ENCODE results near the gene TMEM169. TPM values are rescaled to one million over a fixed set of nuclear protein-coding genes. Genes with fewer than 3 reads are reported as not detected.

The TMEM169 gene, protein sequence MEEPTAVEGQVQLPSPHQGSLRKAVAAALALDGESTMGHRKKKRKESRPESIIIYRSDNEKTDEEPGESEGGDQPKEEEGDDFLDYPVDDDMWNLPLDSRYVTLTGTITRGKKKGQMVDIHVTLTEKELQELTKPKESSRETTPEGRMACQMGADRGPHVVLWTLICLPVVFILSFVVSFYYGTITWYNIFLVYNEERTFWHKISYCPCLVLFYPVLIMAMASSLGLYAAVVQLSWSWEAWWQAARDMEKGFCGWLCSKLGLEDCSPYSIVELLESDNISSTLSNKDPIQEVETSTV
- 0.45 TPM for total RNA-seq
- long read RNA-seq, partial matches to known transcripts = 0 of 2 reads
- long read RNA-seq, other reads (novel, unspliced or antisense) = 1 of 2 reads

DNA sequence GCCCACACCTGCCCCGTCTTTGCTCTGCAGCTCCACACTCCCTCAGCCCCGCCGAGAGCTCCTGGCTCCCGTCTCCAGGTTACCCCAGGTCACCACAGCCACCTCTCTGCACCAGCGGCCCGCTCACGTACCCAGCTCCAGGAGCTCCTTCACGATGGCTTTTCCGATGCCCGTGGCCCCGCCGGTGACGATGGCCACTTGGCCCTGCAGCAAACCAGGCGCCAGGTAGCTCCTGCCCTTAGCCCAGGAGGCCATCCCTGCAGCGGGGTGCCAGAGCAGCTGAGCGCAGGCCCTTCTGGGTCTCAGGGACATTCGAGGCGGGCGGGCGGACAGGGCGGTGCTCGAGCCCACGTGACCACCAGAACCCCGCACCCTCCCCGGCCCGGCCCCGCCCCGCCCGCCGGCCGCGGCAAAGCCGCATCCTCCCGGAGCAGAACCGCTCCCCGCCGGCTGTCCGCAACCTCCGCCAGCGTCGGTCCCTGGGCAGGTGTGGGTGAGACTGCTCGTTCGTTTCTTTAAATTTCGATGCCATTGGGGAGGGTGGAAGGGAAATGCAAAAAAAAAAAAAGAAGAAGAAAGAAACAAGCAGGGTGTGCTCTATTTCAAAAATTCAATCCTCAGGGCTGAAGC, at the start of gene TMEM169, which contains the start of gene PECR:
Gene TMEM169 (plus strand): TSS at position 433 of the 630 bp plus-strand sequence. CDS start 14,045 bp downstream, outside the sequence.
Gene PECR (minus strand): TSS at position 323 of the 630 bp plus-strand sequence. CDS start 68 bp downstream, at position 255.
- peak; percentile 95 for DNase-seq (ENCODE audit: low spot score)

DNA sequence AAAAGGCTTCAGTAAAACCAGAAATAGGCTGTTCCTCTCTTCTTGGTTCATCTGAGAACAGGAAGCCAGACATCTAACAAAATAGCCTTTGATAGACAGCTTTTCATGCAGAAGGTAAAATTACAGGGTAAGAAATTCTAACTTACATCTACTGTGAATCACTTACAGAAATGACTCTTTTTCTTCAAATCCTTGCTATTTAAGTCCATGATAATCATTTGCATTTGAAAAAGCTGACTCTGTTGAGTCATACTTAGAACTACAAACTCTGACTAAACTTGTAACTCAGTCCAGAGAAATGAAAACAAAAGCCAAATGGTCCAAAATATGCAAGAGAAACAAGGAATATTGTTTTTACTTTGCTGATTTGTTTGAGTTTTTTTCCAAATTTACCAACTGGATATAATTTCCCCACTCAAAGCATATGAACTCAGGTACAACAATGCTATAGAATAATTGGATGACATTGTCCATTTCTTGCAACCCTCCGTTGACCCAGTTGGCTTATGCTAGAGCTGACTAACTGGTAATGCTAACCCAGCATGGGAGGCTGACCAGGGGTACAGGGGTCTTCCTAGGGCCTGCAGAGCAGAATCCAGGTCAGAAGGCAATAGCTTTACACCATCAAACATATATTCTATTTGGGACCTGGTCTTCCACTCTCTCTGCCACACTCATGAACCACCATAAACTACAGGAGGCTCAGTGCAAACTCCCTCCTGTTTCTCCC, 49.6 kb upstream of the TMEM169 start:
- DNase-seq (ENCODE audit: low spot score) = no peak

DNA sequence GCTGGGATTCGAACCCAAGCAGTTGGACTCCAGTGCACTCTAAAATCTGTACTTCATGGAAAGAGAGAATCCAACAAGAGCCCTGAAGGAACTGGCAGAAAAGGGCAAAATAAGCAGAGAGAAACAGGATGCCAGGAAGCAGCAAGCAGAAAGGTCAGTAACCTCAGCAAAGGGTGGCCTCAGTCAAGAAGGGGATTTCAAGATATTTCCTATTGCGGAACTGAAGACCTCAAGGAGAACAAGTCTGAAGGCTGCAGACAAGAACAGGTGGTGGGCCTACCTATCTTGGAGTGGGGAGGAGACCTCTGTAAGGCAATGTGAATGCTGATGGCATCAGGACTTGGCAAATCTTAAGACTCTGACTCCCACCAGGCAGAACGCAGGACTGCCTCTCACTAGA, 48.3 kb upstream of the TMEM169 start:
- no peak for DNase-seq (ENCODE audit: low spot score)

DNA sequence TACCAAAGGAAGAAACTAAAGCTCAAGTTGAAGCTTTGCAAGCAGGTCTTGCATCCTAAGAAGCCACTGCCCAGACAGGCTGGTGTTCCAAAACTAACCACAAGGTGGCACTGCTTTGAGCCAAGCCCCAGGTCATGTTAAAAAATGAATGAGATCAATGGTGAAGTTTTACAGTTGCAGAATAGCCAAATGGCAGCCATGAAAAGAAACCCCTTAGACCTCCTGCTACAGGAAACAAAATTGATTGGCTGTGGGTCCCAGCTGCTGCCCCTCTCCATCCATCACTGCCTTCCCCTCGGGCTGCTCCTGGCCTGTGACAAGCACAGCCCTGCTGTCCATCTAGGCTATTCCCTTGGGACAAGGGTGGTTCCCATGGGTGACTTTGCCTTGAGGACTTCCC, 47.7 kb upstream of the TMEM169 start:
- DNase-seq (ENCODE audit: low spot score) = no peak

DNA sequence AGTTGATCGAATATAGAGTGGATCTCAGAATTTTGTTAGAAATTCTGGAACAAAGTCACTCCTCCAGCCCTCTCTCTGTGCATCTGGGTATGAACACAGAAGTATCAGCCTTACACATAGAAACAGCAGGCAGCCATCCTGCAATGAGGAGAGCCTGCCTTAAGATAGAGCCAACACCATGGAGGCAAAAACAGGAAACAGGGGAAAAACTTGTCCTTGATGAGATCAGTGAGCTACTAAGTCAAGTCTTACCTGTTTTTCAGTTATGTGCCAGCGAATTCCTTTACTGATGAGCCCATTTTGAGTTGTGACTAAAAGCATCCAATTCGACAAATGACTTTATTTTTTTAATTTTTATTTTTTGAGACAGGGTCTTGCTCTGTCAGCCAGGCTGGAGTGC, 41.8 kb upstream of the TMEM169 start:
- DNase-seq (ENCODE audit: low spot score) = no peak

DNA sequence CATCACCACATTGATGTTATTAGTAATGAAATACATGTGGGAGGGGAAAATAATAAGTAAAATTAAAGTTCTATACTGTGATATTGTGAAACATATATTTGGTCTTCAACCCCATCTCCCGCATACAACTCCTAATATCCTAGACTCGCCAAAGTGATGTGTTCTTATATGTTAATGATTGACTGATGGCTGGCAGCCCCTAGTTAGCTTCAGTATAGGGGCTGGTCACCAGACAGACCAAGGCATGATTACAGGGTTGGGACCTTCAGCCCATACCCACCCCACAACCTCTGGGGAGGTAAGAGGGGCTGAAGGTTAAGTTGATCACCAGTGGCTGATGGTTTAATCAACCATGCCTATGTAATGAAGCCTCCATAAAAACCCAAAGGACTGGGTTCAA, 40.3 kb upstream of the TMEM169 start:
- DNase-seq (ENCODE audit: low spot score) = no peak

DNA sequence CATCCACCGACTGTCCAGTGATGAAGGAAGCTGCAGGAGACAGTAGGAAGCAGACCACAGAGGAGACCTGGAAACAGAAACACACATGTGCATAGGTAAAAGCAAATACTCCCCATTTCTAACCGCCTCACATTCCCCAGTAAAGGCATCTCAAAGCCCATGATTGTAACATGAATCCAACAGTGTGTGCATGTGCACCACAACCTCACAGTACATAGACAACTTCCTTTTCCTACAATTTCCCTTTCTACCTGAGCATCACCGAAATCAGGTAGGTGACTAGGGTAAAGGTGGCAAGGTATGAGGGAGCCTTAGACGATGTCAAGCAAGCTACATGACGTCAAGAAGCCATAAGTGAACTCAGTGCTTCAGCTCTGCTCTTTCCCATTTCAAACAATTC, 37.8 kb upstream of the TMEM169 start:
- DNase-seq (ENCODE audit: low spot score) = no peak

DNA sequence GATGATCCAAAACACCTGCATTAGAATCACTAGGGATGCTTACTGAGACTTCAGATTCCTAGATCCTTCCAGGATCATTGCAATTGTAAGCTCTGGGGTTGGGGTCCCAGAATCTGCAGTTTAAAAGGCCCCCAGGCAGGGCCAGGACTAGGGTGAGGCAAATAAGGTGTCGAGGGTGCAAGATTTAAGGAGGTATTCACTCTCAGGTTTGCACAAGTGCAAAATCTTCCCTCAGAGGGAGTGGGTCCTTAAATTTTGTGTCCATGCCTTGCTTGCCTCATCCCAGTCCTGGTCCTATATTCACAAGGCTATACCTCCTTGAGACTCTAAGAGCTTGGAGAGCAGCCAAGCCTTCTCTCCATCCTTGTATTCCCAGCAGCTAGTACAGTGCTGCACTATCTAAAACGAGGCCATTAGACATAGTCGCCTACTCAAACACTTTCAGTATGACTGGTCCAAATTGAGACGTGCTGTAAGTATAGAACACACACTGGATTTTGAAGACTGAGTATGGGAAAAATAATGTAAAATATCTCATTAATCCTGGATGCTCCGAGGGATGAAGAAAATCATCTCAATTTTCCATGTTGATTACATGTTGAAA, 36.7 kb upstream of the TMEM169 start:
- no peak for DNase-seq (ENCODE audit: low spot score)

DNA sequence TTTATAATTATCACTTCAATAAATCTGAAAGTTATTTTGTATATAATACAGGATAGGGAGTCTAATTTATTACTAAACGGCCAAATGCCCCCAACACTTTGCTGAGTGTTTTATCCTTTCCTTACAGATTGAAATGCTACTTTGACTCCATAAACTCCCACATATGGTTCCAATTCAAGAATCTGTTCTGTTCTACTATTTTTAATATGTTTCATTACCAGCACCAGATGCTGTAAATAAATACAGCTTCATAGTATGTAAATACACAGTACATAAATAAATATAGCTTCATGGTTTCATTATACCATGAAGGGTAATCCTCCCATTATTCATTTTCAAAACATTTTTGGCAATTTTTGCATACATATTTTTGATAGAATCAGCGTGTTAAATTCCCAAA, 34.3 kb upstream of the TMEM169 start:
- DNase-seq (ENCODE audit: low spot score) = no peak

DNA sequence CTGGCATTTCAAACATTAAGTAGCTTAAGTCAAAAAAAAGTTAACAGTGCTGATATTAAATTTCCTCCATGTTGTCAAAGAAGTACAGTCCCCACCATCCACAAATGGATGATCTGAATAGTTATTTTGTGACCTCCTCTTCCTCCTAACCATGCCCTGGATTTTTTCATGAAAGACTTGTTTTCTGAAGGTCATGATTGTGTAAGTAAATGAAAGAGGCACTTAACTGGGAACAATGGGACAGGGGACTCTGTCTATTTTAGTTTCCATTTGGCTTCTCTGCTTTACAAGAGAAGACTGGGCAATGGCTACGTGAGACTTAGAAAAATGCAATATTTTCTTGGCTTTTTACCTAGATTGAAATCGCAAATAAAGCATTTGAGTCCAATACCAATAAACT, 32.3 kb upstream of the TMEM169 start:
- no peak for DNase-seq (ENCODE audit: low spot score)

DNA sequence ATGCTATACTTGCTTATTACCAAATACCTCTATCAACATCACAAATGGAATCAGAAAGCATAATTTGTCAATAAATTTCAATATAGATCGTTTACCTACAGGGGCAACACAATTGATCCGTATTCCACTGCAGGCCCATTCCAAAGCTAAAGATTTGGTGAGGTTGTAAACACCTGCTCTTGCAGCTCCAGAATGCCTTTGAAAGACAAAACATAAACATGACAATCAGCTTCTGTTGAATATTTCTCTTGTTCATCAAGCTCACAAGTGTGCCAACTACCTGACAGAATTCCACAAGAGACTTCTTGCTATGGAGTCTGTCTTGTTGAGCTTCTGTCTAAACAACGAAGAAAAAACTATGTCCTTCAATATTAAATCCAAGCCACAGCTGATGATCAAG, 30.4 kb upstream of the TMEM169 start:
- no peak for DNase-seq (ENCODE audit: low spot score)

DNA sequence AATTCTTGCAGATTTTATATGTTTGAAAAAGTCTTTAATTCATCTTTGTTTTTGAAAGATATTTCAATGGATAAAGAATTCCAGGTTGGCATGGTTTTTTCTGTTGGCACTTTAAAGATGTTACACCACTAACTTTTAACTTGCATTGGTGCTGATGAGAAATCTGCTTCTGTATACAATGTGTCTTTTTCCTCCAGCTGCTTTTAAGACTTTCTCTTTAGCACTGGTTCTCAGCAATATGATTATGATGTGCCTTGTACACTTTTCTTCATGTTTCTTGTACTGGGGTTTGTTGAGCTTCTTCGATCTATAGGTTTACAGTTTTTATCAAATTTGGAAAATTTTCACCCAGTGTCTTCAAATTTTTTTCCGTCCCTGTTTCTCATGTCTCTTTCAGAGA, 29.3 kb upstream of the TMEM169 start:
- no peak for DNase-seq (ENCODE audit: low spot score)

DNA sequence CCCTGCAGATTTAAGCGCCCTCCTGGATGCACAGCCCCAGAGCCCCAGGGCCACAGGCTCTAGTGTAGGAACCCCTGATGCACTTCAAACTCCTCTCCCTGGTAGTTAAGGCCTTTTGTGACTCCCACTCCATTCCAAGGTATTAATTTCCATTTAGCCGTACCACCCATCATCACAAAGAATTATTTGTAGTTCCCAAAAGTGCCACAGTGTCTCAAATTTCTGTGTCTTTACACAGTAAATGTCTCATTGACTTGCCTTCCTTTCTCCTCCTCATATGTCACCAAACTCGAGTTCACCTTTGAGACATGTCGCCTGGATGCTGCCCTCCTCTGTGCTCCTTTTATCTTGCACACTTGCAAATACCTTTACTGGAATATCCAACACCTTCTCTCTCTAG, 26.0 kb upstream of the TMEM169 start:
- no peak for DNase-seq (ENCODE audit: low spot score)

DNA sequence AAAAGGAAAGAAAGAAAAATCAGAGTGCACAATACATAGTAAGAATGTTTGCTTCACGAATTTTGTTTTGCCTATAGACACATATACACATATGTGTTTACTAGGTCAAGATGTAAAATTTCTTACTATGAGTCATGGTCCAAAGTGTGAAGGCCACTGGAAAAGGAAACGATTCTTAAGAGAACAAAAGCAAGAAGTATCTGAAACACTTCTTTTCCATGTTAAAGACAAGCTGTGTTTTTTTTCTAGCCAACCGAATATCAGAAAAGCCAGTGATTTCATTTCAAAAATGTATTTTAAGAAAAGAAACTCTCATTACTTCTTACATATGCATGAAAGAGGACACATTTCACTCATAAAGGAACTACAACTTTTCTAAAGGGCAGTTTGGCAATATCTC, 25.0 kb upstream of the TMEM169 start:
- no peak for DNase-seq (ENCODE audit: low spot score)

DNA sequence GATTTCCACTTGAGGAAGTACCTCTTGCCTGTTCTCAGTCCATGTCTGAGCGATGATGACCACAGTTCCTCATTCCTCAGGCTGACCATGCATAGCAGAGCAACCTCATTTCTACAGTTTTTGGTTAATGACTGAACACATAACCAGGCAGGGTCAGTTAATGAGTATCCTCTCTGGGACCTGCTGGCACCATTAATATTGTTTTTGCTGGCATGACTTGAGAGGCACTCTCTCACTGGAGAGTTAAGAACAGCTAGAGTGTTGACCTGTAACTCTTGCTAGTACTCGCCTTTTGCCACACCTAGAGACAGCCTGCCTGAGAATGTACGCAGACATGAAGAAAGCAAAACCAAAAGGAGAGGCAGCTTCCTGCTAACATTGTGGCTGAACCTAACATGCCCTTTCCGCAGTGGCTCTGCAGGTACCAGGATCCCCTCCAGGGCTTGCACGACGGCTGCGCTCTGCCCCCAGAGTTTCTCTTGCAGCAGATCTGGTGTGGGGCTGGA, 24.0 kb upstream of the TMEM169 start:
- DNase-seq (ENCODE audit: low spot score) = no peak

DNA sequence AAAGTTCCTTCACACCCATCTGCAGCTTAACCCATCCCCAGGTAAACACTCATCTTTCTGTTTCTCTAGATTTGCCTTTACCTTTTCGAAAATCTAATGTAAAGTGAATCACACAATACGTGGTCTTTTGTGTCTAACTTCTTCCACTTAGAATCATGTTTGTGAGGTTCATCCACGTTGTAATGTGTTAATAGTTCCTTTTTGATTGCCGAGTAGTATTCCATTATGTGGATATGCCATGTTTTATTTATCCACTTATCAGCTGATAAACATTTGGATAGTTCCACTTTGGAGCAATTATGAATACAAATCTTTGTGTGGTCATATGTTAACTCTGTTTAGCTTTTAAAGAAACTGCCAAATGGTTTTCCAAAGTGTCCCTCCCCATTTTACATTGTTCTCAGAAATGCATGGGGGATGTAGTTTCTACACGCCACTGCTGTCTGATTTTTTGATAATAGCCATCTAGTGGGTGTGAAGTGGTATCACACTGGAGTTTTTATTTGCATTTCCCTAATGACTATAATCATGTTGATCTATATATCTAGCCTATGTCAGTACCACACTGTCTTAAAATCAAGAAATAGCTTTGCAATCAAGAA, 22.4 kb upstream of the TMEM169 start:
- no peak for DNase-seq (ENCODE audit: low spot score)

DNA sequence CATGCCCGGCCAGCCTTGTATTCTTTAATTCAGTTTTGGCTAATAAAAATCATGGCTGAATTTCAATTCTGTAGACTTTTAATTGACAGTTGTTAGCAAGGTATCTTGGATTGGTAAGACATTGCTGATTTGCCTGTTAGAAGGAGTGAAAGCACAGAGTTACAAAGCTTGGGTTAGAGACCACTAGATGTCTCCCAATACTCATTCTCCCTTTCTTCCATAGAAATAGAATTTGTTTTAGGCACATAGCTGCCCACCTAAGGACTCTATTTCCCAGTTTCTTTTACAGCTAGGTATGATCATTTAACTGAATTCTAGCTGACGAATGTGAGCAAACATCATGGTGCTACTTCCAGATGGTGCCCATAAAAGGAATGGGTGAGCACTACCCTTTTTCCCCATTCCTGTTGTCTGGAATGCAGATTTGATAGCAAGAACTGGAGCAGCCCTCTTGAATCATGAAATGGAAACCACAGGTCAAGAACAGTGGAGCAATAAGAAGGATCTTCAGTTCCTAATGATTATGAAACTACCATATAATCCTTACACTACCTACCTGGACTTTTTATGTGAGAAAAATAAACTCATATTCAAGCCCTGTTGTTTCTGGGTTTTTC, 17.6 kb upstream of the TMEM169 start:
- DNase-seq (ENCODE audit: low spot score) = no peak

DNA sequence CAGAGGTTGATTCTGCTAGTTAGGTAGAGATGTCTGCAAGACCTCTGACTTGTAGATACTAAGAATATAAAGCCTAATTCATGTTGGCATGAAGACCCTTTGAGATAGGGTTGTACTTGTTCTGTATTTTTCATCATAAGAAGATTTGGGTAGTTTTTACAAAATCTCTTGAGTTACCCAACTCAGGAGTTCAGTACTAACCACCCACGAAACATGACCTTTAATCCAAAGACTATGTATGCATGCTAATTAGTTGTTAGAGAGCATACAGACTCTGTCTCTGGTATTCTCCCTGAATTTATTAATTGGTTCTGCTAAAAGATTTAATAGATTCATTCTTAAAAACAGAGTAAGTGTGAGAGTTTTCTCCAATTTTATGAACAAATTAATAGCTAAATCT, 17.1 kb upstream of the TMEM169 start:
- DNase-seq (ENCODE audit: low spot score) = no peak

DNA sequence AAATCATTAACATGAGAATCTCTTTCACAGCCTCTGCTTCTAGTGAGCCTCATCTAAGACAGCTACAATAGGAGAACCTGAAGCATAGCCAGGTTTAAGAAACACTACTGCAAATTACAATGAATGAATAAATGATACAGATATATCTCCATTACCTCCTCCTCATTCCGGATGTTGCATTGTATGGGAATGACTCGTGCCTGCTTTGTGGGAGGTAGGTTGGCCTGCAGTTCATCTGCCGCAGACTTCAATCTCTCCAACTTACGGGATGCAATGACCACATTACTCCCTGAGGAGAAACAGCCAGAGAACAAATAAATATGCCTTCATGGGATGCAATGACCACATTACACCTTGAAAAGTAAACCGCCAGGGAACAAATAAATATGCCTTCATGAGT, 15.5 kb upstream of the TMEM169 start:
- DNase-seq (ENCODE audit: low spot score) = no peak

DNA sequence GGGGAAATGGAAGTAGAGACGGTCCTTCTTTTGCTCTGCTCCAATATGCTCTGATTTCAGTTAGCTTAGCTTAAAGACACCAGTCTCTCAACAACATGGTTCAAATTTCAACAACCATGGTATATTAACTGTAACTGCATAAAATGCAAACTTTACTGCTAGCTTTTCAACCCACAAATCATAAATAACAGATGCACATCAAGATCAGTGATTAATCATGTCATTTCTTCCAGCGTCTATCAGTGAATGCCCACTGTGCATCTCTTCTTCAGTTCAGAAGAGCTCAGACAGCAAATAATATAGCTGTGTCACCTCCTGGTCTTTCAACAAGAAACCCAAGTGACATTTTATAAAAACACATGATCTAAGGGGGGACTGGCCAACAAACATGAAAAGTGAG, 12.7 kb upstream of the TMEM169 start:
- no peak for DNase-seq (ENCODE audit: low spot score)

DNA sequence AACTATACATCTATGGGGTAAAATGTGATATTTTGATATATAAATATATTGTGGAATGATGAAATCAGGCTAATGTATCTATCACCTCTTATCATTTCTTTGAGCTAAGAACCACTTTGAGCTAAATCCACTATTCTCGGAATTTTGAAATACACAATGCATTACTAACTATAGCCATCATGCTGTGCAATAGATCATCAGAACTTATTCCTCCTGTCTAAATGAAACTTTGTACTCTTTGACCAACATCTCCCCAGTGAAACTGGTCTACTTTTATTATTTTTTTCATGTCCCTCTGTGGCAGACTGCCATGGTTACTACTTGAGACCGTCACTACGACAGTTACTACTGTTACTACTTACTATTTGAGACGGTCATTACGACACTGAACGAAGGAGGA, 11.5 kb upstream of the TMEM169 start:
- no peak for DNase-seq (ENCODE audit: low spot score)
